B cell (primary cell): ENCODE results near the gene CYB5D1.

Experiments
- CTCF ChIP-seq: fragments of 200-600 bp; IDR thresholded peaks from one replicate; pipeline ENCODE4 v1.8.0; 2022; ENCODE audit warnings: antibody characterized with exemption, mild to moderate bottlenecking
- EZH2 ChIP-seq: IDR thresholded peaks from 2 replicates; pipeline ENCODE4 v1.6.1; 2012; ENCODE audit warnings: borderline replicate concordance, low read depth, mild to moderate bottlenecking, moderate library complexity, low read length; ENCODE audit not compliant: insufficient read depth, poor library complexity, severe bottlenecking

GRCh38 chr17:7825206-7825990 is 32.4 kb upstream of the CYB5D1 start:
- no peak for TF ChIP-seq CTCF
- TF ChIP-seq EZH2, result no peak
